NCI-H187 treated with DMSO at 0.1 percent for 48 hours (cell line): ENCODE data around the gene CEP104.

Source experiments
- DNase-seq: peaks from one replicate; lab custom pipeline; 2025; lab: John Stamatoyannopoulos, UW

CEP104 gene

DNA sequence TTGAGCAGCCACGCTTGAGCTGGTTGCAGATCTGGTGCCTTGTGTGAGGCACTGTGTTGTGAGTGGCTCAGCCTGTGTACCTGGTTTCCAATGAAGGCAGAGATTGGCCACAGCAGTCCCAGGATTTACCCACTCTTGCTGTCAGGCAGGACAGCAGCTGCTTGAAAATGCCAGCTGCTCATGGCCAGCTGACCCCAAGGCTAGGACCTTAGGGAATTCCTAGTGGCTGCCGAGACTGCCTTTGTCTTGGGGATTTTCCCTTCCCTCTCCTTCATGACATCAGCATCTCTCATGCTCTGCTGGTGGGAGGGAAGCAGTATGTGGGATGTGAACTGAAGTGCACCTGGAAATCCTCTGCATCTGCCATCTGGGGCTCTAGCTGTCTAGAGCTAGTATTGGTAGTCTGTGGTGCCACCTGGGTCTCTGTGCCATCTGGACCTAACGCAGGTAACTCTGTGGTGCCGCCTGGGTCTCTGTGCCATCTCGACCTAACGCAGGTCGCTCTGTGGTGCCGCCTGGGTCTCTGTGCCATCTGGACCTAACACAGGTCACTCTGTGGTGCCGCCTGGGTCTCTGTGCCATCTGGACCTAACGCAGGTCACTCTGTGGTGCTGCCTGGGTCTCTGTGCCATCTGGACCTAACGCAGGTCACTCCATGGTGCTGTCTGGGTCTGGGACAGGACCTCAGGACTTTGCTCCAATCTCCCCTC, 56.9 kb downstream of the CEP104 start:
- no peak for DNase-seq

- DNase-seq: peak; percentile 15
Observed at GRCh38 chr1:3796215-3797061, 60.6 kb downstream of the CEP104 start, which contains the start of gene LRRC47. Gene LRRC47 (minus strand): TSS chr1:3796498. CDS start chr1:3796476, 22 bp downstream.

GRCh38 chr1:3795453-3796214, 61.4 kb downstream of the CEP104 start:
- DNase-seq: no peak

DNA sequence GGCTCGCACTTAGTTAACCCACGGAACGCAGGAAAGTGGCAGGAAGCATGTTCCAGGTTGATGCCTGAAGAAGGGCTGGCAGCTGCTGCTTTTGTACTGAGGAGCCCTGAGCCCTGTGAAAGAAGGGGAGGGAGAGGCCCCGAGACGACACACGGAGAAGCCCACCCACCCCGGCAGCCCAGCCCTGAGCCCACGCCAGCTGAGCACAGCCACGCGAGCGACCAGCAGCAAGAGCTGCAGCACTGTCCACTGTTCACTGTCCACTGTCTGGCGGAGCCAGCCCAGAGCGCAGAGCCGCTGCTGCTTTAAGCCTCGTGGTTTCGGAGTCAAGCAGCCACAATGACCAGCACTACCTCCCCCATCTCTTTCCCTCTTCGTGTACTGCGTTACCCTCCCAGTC, 66.1 kb downstream of the CEP104 start:
- no peak for DNase-seq

DNA sequence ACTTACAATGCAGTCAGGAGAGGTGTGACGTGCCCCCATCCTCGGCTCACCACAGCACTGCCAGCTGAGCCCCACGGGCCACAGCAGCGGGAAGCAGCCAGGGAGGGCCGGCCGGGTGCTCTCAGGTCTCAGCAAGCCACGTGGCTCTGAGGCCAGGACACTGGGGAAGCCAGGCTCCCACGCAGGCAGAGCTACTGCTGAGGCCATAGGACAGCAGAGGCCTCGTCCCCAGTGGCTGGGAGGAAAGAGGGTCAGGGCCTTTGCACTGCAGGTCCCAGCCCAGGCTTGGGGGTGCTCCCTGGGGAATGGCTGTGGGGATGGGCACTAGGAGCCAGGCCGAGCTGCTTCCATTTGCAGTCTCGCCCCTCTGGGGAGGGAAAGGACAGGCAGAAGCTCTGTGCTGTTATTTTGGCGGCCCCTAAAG, 66.5 kb downstream of the CEP104 start:
- no peak for DNase-seq

GRCh38 chr1:3789421-3790300, 67.3 kb downstream of the CEP104 start:
- no peak for DNase-seq

DNA sequence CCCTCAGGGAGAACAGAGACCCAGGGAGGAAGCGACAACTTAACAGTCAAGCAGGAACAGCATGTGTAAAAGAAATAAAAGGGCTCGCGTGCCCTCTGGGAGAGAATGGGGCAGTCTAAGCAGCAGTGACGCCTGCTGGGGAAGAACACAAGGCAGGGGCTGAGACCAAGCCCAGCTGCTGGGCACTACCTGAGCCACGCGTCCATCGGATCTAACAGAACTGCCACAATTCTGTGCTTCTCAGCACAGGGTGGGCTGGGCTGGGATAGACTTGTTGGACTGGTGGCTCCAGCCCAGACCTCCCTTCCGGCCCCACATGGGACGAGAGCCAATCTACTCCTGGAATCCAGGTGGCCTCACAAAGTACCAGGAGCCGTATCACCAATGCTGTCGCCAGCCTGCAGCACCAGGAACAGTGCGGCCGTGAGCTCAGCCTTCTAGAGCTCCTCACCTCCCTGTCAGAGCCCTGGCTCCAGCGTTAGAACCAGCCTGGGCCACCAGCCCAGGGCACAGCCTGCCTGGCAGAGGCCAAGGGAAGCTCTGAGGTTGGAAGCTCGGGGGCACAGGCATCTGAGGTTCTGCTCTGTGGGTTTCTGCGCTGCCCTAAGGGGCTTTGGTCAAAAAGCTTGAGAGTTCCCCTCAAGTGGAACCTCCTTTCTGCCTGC, 68.1 kb downstream of the CEP104 start:
- DNase-seq: no peak

DNA sequence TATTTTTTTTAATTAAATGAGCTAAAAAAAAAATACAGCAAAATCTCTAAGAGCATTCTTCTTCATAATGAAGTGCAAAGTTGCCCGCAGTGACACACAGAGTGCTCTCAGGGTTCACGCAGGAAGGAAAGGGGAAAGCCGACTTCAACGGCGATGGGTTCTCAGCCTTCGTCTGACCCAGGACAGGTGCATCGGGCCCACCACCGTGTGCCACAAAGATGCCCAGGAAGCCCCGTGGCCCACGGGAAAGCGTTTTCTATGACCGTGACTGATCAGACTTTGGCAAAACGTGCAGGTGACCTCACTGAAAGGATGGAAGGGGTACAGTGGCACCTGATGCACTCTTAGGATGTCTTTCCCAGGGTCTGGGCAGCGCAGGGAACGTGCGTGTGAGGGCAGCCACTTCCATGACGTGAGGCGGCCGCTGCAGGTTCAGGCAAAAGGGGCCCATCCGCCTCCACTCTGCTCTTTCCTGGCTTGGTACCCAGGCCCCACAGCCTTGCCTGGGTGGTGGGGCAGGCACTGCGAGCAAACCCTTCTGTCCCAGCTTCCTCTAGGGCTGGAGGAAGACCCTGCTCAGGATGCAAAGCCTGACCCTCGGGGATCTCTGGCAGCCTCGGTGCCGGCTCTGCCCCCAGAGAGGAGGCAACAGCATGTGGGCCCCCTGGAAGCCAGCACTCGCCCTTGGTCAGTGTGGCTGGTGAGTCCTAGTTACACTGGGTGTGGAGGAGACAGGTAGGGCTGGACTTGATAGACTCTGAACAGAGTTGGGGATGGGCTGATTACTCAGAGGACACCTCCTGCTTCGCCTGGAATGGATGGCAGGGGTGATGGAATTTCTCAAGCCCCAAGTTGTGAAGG, 69.0 kb downstream of the CEP104 start:
- DNase-seq: no peak

DNA sequence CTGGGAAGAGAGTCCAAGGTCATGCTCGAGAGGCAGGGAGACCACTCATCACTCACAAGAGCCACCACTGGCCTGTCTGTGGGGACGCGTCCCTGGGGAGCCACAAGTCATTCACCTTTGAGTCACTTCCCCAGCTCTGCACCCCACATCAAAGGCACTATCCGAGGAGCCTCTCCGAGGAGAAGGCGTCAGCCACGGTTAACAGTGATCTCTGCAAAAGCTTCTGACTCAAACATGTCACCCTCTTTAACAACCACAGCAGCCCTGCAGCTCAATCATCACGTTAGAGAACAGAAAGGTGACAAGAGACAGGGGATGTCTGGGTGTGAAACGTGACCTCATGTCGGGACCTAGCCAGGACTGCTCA, 69.7 kb downstream of the CEP104 start:
- no peak for DNase-seq

GRCh38 chr1:3786468-3787348, 70.3 kb downstream of the CEP104 start:
- no peak for DNase-seq

DNA sequence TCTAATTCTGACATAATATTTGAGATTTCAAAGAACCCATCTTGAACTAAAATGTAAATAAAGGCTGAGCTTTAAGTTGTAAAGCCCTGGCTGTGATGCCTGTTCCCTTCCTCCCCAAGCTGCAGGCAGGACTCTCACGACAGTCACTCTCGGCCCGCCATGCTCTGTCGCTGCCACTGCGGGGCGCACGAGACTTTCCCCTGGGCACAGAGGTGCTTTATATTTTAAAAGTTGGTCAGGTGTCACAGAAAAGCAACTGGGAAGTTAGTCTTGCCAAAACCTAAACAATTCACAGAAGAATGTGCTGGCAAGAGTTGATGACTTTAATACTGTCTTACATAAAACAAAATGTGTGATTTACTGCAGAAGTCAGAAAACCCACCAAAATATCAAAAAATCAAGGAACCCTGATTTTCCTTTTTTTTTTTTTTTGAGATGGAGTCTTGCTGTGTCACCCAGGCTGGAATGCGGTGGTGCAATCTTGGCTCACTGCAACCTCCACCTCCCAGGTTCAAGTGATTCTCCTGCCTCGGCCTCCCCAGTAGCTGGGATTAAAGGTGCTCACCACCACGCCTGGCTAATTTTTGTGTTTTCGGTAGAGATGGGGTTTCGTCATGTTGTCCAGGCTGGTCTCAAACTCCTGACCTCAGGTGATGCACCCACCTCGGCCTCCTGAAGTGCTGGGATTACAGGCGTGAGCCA, 71.4 kb downstream of the CEP104 start:
- no peak for DNase-seq

GRCh38 chr1:3785045-3785444, 72.0 kb downstream of the CEP104 start:
- no peak for DNase-seq

GRCh38 chr1:3783651-3784474, 73.1 kb downstream of the CEP104 start:
- DNase-seq: no peak

GRCh38 chr1:3780901-3781300, 76.1 kb downstream of the CEP104 start:
- no peak for DNase-seq

DNA sequence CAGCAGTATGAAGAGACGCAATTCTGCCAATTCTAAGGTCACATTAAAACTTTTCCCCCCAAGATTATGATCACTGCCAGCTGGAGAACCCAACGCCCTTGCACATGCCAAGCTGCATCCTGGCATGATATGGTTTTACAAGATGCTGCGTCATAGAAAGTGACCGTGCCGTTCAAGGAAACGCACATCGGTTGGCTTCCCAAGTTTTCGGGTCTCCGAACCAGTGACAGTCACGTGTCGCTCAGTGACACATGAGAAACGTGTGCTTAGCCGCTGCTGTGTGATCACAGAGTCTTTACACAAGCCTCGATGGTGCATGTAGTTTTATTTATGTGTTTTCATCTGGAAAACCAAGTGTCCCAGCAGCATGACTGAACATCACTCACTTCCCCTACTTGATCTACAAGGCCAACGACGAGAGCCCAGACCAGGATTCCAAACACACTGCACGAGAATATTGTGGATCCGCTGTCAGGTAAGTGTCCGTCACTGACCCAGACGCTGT, 77.0 kb downstream of the CEP104 start:
- no peak for DNase-seq

DNA sequence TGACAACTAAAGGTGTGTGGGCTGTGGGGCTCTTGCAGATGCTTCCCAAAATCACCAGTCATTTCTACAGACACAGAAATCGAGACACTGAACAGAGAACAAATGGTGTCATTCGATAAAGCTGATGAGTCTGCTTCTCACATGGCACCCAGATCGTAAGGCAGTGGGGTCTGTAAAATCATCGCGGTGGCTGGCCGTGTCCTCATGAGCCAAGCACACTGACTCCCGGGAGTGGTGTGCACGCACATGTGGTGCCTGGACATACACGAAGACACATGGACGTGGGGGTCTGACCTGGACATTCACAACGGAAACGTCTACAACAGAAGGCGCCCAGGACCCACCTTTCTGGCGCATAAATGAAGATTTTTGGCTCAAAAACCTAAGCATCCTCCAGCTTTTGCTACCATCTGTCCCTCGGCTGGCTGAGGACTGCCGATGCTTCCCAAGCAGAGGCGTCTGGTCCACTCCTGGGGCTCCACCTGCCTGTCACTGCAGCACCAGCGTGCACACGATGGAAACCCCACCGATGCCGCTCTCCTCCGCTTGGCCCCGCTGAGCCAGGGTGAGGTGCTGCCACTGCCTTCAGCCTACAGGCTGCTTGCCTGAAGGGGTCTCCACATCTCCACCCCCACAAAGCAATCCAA, 77.6 kb downstream of the CEP104 start:
- no peak for DNase-seq
